NK-92 (cell line): ENCODE results near the gene NQO2.
"Not testable (repeated sequence)": the region's sequence is repeated elsewhere in the genome, so short reads cannot be mapped to it uniquely, and the experiment has no call there.

Source experiments
- DNase-seq: peaks from one replicate; lab custom pipeline; 2025; ENCODE audit not compliant: unreplicated experiment; lab: John Stamatoyannopoulos, UW

Gene NQO2

GRCh38 chr6:3013901-3014674, 14.4 kb downstream of the NQO2 start:
- DNase-seq, result no peak

DNA sequence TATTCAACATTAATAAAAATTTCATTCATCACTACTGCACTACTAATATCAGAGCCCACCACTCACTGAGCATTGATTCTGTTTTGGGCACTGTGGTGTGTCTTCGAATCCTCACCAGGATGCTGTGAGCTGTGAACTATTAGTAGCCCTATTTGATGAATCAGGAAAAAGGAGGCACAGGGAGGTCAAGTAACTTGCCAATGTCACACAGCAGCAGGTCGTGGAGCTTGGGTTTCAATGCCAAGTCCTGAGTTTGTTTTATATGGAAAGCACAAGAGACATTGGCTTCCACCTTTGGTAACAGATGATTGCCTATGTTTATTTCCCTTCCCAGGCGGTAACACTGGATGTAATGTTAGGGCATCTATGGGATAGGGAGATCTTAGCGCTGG, 15.0 kb downstream of the NQO2 start:
- no peak for DNase-seq

DNA sequence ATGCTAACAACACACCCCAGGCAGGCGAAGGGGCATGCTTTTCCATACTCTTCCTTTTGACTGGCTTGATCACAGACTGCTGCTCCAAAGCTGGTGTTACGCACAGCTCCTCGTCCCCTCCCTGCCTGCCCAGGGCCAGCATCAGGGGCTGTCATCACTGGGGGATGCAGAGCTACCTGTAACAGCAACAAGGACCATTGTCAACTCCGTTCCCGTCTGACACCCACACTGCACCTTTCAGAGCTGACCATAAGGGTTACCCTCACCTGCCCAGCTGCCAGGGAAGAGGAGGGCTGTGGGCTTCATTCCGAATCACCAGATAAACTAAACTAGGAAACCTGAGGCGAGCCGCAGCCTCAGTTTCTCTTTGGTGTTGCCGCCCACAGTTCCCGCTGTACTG, 15.4 kb downstream of the NQO2 start:
- no peak for DNase-seq

DNA sequence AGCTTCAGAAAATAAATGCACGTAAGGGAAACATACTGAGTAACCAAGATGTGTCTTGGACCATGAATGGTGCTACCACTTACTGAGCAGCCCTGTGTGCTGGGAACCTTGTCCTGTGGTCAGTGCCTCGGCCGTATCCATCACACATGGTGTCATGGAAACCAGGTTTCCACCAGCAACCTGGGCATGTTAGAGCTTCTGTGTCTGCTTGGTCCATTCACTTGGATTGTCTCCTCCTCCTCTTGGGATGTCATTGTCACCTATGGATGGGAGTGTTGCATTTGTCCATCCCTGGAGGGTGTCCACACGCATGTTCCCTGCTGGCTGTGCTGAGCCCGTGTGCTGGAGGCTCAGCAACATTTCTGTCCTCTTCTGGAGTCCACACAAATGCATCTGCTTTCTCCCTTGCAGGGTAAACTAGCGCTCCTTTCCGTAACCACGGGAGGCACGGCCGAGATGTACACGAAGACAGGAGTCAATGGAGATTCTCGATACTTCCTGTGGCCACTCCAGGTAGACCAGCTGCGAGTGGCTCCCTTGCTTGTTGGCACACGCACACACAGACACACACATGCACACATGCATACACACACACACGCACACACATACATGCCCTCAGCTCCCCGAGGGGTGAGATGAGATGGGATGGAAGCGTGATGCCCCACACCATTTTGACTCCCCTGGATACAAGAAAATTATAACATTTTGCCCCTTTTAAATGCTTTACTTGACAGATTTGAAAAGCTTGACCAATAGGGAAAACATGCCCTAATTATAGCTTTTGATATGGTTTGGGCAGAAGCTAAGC, 17.0 kb downstream of the NQO2 start:
- DNase-seq, result no peak

DNA sequence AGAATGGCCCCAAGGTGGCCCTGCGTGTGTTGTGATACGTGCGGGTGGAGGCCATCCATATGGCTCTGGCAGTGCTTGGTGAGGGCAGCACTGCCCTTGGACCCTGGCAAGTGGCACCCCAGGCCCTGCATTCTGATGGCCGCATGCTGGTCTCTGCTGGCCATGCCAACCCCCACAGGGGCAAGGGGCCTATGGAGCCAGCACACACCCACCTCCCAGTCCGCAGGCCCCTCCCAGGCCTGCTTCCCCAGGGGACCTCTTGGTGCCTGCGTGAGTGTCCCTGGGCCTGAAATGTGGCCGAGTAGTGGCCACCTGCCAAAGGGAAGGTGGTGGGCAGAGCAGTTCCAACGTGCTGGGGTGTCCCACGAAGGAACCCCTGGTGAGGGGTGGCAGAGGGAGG, 17.6 kb downstream of the NQO2 start:
- no peak for DNase-seq

DNA sequence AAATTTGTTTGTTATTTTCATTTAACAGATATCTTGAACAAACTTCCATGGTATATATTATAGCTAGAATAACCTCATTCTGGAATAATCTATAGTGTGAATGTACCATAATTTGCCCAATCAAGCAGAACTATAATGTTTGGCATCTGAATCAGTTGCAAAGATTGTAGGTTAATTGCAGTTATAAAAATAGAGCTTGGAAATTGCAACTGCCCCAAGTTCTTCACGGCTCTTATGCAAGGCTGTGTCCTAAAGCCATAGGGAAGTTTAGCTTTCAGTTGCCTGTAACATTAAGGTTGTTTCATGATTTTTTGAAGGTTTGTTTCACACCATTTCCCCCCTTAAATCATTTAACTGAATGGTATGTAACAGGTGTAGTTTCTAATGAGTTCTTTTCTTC, 19.4 kb downstream of the NQO2 start:
- DNase-seq, result no peak

GRCh38 chr6:3019749-3020320, 20.1 kb downstream of the NQO2 start:
- no peak for DNase-seq

DNA sequence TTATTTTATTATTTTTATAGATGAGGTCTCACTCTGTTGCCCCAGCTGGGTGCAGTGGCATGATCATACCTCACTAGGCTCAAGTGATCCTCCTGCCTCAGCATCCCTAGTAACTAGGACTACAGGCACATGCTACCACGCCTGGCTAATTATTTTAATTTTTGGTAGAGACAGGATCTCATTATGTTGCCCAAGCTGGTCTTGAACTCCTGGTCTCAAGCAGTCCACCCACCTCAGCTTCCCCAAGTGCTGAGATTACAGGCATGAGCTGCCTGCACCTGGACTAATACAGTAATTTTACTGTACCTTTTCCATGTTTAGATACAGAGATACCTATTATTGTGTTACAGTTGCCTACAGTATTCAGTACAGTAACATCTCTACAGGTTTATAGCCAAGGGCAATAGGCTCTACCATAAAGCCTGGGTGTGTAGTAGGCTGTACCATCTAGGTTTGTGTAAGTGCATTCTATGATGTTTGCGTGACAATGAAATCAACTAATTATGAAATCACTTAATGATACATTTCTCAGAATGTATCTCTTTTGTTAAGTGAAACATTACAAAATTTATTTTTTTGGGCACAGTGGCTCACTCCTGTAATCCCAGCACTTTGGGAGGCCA, 21.4 kb downstream of the NQO2 start:
- DNase-seq, result not testable (repeated sequence)

GRCh38 chr6:3022765-3023662, 23.3 kb downstream of the NQO2 start:
- no peak for DNase-seq

GRCh38 chr6:3023663-3024483, 24.2 kb downstream of the NQO2 start:
- no peak for DNase-seq

GRCh38 chr6:3026791-3027626, 27.3 kb downstream of the NQO2 start:
- no peak for DNase-seq

- not testable (repeated sequence) for DNase-seq
Measured at GRCh38 chr6:3028156-3028555, 28.5 kb downstream of the NQO2 start.

DNA sequence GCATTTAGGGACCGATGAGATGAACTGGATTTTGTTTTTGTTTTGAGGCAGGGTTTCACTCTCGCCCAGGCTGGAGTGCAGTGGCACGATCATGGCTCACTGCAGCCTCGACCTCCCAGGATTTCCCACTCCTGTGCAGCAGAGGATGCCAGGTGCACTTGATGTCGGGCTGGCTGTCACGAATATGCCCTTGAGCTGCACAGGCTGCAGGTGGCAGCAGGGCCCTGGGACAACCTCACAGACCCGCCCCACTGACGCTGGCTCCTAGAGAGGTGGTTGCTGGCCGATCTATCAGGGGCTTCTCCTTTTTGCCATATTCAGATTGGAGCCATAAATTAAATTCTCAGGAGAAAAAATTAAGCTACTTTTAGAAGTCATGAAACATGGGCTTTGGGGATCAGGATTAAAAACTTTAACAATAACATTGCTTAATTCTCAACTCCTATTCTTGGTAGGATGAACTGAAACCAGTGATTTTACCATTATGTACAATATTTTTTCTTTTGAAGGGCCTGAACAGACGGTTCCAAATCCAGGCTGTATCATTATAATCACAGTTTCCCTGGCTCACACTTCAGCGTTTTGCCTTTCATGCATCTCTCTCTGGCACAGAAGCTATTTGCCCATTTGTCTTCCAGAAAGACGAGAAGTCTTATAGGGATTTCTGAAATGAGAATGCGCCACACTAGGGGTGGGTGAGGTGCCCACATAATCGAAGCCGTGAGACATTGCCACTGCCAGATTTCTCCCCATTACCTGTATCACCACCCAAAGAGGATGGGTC, 32.4 kb downstream of the NQO2 start:
- no peak for DNase-seq

DNA sequence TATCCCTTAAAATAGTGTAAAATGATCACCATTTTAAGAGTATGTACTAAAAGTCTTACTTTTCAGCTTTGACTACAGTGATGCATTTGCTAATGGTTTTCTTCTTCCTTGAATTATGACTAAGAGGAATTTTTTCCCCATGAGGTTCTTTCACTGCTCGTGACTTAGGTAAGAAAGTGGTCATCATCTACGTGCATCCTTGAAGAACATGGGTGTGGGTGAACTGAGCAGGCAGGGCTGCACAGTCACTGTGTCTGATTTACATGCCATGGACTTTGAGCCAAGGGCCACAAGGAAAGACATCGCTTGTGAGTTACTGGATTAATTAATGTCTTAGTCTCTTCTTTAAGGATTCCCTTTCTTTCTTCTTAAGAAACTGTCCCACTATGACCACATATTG, 33.3 kb downstream of the NQO2 start:
- DNase-seq, result no peak

DNA sequence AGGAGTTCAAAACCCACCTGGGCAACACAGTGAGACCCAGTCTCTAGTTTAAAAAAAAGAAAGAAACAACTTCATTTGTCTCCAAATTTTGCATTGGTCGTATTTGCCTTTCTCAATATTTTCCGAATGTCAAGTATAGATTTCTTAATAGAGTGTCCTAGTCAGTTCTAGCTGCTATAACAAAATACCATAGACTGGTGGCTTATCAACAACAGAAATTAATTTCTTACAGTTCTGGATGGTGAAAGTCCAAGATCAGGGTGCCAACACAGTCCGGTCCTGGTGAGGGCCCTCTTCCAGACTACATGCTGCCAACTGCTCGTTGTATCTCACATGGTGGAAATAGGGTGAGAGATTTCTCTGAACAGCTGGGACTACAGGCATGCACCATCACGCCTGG, 34.0 kb downstream of the NQO2 start:
- no peak for DNase-seq

GRCh38 chr6:3035397-3035796, 35.7 kb downstream of the NQO2 start:
- DNase-seq, result no peak

- DNase-seq, result no peak
Measured at GRCh38 chr6:3036861-3037637, 37.4 kb downstream of the NQO2 start.
